Fibroblast of gingiva (primary cell): Measurements from ENCODE around the gene ALDH16A1.

ENCODE experiments used
- DNase-seq: peaks from one replicate; pipeline ENCODE4 v3.0.0-alpha.2; 2011; ENCODE audit warnings: low read depth

The ALDH16A1 gene

DNA sequence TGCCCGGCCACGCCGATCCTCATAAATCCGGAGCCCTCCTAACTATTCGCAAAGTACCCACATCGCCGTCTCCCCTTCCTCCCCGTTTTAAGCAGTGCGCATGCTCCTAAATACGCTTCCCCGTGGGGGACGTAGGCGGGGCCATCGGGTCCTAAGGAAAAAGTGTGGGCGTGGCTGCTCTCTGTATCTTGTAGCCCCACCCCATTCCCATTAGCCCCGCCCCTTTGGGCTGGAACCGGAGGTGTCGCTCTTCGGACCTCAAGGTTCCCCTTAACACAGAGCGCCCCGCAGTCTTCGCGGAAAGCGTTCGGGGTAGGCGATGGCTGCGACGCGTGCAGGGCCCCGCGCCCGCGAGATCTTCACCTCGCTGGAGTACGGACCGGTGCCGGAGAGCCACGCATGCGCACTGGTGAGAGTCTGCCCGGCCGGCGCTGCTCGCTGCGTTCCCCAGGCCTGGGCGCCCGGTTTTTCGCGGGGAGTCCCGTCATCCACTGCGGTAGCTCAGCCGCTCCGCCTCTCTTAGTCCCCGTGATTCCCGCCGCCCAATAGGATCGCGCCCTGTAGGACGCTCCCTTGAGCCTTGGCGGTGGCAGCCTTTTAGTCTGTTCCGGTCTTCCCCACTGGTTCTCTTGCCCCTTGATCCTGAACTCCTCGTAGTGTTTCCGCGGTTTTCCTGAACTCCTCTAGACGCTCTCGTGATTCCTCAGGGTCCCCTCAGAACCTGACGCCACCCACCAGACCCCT, at the start of gene ALDH16A1:
Gene ALDH16A1, plus strand, starts transcription at position 213 of the 744 bp plus-strand sequence. Its CDS starts 107 bp downstream, at position 320.
- peak; percentile 98 for DNase-seq

GRCh38 chr19:49403404-49404187, 49.4 kb upstream of the ALDH16A1 start:
- DNase-seq = no peak

DNA sequence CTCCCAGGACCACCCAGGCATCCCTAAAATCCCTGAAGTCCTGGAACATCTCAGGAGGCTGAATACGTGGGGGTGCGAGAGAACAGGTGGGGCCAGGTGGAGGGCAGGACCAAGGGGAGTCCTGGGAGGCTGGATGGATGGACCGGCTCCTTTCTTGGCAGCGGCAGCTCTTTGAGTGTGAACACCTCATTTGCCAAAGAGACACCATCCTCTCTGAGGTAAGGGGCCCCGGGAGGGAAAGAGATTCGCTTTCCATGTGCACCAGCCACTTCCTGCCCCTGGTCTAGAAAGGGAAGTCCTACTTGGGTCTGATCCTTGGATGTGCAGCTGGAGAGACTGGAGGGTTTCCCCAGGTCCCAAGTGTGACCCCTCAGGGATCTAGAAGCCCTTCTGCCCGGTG, 45.9 kb upstream of the ALDH16A1 start:
- DNase-seq = no peak

DNA sequence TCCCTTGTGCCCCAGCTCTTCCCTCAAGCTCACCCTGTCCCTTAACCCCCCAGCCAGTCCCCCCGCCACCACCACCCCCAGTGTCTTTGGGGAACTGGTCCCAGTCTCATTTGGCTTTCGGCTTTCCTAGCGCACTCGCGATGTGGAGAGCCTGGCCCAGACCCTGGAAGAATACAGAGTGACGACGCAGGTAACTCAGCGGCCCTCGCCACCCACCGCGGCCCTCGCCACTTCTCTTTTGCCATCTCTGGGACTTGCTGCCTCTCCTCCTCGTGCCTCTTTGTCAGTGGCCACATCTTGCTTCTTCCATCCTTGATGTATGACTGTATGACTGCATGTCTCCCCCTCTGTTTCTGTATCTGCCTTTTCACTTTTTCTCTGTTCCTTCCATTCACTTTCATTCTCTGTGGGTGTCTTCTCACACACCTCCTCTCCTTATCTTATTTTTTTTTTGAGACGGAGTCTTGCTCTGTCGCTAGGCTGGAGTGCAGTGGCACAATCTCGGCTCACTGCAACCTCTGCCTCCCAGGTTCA, 45.5 kb upstream of the ALDH16A1 start:
- DNase-seq = no peak

- DNase-seq = no peak
Measured at GRCh38 chr19:49408816-49409440, 44.1 kb upstream of the ALDH16A1 start.

- DNase-seq = no peak
Measured at GRCh38 chr19:49409441-49410029, 43.5 kb upstream of the ALDH16A1 start.

GRCh38 chr19:49411681-49412326, 41.2 kb upstream of the ALDH16A1 start:
- DNase-seq = no peak

DNA sequence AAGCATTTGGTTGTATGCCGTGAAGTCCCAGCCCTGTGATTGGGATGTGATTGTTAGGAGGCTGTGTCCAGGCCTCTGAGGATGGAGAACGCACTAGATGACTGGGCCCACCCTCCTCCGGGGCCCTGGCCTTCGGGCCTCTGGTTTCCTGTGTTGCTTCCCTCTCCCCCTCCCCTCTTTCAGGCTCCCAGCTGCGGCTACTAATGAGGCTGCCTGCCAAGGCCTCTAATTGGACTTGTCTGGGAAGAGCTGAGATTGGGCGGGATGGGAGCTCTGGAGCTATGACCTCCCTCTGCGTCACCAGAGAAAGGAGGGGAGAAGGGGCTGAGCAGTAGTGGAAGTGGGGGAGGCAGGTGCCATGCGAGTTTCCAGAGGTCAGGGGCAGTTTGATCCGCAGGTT, 39.7 kb upstream of the ALDH16A1 start:
- no peak for DNase-seq

- no peak for DNase-seq
Measured at GRCh38 chr19:49414256-49414655, 38.8 kb upstream of the ALDH16A1 start.

DNA sequence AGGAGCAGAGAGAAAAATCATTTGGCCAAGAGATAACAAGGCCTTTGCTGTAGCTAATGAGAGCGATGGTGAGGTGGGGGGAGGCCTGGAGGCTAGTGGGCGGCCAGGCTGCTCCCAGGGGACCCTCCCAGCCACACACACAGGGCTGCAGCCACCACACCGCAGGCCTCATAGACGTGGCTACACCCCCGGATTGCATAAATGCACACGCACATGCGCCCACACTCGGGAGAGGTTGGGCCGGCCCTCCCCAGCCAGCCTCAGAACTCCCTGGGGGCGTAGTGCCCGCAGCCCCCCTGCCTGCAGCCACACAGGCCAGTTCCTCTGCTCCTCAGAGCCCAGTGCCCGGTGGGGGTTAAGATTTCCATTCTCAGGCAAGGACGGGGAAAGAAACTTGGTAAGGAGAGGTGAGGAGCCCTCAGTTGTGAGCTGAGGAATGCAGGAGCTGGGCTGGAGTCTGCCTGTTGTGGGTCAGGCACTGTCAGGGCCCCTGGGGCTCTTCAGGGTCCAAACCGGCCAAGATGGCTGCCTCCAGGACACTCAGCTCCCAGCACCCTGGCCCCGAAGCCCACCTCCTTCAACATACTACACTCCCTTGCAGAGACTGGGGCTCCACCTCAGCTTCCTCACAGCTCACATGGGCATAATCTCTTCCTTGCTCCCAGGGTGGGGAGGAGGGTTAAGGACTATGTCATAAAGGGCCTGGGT, 37.8 kb upstream of the ALDH16A1 start:
- peak; percentile 9 for DNase-seq

GRCh38 chr19:49415810-49416200, 37.2 kb upstream of the ALDH16A1 start:
- DNase-seq = no peak

GRCh38 chr19:49417088-49417487, 35.9 kb upstream of the ALDH16A1 start:
- DNase-seq = no peak

DNA sequence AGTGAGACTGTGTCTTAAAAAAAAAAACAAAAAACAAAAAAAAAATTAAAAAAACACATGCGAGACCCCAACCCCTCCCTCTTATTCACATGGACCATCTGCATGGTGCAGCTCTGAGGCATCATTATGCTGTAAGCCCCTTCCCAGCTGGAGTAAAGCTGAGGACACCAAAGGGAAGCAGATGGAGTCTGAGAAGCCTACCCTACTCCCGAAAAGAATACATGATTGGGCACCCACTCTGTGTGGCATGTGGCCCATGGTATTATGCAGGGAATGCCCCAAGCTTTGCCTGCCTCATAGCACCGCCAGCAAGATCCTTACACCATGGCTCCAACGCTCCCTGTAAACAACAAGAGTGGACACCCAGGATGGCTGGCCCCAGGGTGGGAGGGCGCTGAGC, 34.5 kb upstream of the ALDH16A1 start:
- DNase-seq = no peak

DNA sequence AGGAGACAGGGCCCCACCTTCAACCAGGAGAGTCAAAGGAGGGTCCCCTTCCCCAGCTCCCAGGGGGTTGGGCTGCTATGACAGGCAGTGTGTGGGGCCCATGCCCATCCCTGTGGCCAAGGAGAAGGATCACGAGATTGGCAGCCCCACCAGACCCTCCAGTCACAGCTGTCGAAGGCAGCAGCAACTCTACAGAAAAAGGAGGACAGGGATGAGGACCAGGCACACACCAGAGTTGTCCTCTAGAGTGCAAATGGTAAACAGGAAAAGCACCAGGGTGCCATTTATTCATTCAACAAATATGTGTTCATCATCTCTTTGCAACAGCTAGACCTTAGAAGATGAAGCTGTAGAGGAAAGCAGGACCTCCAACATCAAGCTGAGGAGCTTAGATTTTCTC, 33.9 kb upstream of the ALDH16A1 start:
- no peak for DNase-seq

DNA sequence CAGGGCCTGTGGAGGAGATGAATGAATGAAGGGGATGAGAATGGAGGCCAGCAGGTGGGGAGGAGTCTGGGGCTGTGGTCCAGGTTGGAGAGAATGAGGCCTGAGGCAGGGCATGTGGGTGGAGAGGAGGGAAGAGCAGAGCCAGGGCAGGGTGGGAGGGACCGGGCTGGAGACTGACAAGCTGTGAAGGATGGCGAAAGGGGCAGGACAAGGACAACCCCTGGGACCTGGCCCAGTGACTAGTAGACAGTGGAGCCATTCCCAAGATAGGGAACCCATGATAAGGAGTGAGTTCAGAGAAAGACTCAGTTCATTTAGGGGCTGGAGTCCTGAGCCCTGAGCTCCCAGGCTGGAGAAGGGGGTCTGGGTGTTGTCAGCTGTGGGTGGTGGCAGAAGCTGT, 32.8 kb upstream of the ALDH16A1 start:
- DNase-seq = no peak

- DNase-seq = no peak
Measured at GRCh38 chr19:49421039-49421877, 31.8 kb upstream of the ALDH16A1 start.

- no peak for DNase-seq
Measured at GRCh38 chr19:49421878-49422202, 31.2 kb upstream of the ALDH16A1 start.

GRCh38 chr19:49422407-49423070, 30.5 kb upstream of the ALDH16A1 start:
- DNase-seq = no peak

DNA sequence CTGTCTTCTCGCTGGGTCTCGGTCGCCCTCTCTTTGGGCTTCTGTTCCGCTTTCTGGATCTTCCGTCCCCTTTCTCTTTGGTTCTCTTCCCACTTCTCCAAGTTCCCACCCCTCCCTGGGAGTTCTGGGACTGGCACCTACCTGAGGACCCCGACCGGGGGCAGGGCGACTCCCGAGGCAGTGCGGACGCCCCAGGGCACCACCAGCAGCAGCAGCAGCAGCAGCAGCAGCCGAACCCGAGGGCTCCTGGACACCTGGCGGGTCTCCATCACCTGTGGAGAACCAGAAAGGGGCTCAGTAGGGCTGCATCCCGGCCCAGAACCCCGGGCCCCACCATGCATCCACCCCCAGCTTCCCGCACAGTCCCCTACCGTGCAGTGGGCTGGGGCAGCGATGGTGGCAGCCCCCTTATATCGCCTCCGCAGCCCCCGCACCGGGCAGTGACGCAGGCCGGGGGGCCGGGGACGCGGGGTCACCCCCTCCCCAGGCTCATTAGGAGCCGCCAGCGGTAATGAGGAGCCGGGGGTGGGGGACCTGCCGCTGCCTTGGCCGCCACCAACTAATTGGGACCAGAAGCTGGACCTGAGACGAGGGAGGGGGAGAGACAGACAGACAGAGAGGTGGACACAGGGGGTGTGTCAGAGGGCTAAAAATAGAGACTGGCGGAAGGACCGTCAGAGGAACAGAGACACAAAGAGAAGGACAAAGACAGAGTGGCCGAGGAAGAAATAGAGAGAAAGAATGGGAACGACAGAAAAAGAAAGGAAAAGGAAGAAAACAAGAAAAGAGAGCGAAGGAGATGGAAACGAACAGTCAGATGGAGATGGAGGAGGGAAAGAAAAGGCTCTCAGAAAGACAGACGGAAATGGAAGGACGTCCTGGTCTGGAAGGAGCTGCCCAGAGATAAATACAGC, 29.7 kb upstream of the ALDH16A1 start, which contains the start of gene PTH2:
Gene PTH2, minus strand, starts transcription at position 371 of the 914 bp plus-strand sequence. Its CDS starts 102 bp downstream, at position 269.
- no peak for DNase-seq
